Stimulated activated CD4-positive, alpha-beta T cell treated with anti-CD3 and anti-CD28 coated beads, Interleukin-1b, Interleukin-23, amount 100 ng/mL, for 48 hours (primary cell): ENCODE measurements around the gene TSSK3.
A peak's percentile ranks its signal among the peaks of the same experiment; 100 is the strongest.

ENCODE experiments used
- DNase-seq: peaks from one replicate; pipeline ENCODE4 v3.0.0-alpha.2; 2020

The TSSK3 gene

DNA sequence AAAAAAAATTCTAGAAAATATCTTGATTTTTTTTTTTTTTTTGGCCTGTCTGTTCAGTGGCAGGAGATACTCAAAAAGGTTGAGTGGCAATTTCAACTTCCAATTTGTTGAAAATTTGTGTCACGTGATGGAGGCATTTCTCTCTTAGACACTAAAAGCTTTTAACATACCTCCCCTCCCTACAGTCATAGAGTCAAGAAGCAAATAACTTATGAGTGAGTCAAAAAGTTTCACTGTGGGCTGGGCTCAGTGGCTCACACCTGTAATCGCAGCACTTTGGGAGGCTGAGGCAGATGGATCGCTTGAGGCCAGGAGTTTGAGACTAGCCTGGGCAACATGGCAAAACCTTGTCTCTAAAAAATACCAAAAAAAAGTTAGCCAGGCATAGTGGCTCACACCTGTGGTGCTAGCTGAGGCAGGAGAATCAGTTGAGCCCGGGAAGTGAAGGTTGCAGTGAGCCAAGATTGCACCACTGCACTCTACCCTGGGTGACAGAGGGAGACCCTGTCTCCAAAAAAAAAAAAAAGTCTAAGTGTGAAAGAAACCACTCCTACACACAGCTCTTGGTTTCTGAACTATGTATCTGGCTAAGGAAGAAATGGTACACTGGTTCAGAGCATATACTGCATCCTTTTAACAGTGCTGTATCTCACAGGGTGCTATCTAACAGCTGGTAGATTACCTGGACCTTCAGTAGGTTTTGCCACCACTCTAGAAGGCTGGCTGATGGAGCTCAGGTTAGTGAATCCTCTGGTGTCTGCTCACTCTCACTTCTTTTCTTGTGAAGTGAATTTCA is 43.5 kb downstream of the TSSK3 start:
- no peak for DNase-seq

DNA sequence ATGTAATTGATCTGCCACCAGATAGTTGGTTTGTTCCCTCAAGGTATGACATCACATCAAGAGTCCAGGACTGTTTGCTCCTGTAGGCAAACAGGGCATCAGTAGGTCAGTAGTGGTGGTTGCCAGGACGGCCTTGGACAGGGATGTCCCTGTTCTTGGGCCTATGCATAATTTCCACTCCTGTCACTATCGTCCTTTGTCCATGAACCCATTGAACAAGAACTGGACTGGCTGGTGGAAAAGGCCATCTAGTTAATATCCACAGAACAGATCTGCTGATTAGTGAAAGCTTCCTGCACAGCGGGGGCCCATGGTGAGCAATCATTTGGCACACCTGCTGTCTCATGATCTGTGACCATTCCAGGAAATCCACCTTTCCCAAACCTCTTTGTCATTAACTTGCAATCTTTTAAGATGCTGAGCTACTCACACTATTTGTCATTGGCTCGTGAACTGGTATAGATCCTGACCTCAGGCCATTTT is 44.3 kb downstream of the TSSK3 start:
- DNase-seq = no peak

DNA sequence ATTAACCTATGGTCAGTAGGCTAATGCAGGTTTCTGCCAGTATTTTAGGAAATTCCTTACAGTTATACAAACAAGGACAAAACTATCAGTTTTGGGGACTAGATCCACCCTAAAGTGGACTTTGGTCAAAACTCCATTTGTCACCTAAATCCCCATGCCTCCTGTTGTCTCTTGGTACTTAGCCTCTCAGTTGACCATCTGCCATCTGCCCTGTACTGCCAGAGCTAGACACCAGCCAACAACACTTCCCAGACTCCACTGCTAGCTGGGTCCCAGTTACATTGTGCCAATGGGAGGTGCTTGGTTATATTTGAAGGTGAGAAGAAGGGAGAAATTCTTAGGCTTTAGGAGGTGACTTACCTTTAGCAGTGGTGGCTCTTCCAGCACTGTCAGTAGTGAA is 48.9 kb downstream of the TSSK3 start:
- DNase-seq = no peak

DNA sequence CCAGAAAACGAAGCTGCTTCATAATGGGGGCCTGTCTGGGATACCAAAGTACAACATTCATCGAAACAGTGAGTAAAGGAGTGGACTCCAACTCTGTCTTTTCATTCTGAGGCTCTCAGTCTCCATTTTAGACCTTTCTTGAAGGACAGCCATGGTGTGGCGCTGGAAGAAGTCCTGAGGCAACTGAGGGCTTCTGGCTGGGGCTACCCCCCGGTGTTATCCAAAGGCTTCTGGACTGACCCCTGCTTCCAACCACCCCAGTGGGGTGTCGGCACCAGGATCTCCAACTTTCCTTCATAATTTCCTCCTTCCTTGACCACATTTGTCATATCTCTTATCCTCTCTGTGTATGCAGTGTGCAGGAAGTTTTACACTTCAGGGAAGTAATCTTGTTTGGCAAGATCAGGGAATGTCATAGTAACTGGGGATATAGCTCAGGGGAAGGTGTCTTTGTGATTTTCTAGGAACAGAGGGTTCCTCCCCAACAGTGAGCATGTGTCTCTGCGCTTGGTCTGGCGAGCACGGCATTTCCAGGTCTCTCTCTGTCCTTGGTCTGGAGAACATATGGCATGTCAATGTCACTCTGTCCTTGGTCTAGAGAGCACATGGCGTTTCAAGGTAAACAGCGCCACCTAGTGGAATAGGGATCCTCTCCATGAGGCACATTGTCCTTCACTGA is 51.3 kb downstream of the TSSK3 start:
- peak; percentile 70 for DNase-seq
